HG03469 (cell line): Measurements from ENCODE around the gene CBLB.

ENCODE experiments used
- ATAC-seq: cut with Tn5 transposase; IDR thresholded peaks from one replicate; pipeline ENCODE4 v1.9.1; 2021; ENCODE audit warnings: mild to moderate bottlenecking, moderate library complexity, moderate number of reproducible peaks; ENCODE audit not compliant: unreplicated experiment

CBLB gene

DNA sequence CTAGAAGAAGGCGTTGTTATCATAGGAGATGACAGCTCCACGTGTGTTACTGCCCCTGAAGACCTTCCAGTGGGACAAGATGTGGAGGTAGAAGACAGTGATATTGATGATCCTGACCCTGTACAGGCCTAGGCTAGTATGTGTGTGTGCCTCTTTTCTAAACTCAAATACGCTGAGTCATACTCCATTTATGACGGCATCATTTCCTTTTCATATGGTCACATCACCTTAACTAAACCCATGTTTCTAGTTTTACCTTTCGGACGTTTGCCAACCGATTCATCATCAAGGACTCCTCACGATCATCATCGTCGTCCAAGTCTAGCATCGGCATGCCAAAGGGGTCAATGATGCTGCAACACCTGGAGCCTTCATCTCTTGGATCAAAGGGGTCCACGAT lies 149.0 kb downstream of the CBLB start:
- no peak for ATAC-seq

GRCh38 chr3:105715372-105715771 lies 153.4 kb downstream of the CBLB start:
- no peak for ATAC-seq

DNA sequence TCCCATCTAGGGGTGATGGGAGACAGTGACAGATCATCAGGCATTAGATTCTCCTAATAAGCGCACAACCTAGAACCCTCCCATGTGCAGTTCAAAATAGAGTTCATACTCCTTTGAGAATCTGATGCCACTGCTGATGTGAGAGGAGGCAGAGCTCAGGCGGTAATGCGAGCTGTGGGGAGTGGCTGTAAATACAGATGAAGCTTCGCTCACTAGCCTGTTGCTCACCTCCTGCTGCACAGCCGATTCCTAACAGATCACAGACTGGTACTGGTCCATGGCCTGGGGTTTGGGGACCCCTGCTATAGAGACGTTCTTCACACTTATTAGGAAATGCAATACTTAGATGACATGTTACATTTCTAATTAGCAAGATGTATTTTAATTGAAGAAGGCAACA lies 154.4 kb downstream of the CBLB start:
- no peak for ATAC-seq

DNA sequence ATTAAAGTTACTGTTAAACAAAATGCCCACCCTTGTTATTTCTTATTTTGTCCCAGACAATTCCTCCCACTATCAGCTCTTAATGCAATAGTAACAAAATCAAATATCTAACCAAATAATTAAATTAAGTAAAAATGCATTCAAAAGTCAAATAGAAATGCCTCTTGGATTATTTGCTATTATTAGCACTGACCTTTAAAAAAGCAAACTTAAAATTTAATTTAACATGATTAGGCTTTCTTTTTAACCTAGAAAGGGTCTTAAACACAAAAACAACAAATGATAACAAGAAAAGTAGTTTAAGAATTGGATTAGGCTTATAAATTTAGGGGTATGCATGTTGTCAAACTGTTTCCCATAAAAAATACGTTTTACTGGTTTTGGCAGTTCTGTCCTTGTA lies 159.8 kb downstream of the CBLB start:
- no peak for ATAC-seq

GRCh38 chr3:105707009-105707408 lies 161.8 kb downstream of the CBLB start:
- no peak for ATAC-seq

DNA sequence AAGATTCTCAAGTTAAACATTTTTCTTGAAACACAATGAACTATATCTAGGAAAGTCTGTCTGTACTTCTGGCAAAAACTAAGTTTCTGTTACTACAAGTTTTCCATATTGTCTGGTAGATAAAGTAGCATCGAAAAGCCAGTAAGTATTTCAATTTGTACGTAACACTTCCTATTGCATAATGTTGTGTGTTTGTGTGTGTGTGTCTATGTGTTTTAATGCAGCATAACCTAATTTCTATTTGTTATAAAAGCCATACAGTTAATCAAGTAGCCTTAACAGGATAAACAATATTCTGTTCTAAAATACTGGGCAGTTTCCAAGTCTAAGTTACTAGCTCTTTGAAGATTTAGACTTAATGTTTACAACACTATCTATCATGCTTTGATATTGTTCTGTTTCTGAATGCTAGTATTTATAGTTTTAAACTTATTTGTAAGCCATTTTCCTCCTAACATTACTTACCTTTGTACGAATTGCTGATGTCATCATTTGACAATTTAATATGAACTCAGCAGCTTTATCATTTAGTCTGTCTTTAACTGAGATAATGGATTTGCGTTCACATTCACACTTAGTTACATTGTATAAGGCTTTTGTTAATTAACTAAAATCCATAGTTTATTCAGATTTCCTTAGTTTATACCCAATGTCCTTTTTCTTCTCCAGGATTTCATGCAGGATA lies 163.9 kb downstream of the CBLB start:
- no peak for ATAC-seq

DNA sequence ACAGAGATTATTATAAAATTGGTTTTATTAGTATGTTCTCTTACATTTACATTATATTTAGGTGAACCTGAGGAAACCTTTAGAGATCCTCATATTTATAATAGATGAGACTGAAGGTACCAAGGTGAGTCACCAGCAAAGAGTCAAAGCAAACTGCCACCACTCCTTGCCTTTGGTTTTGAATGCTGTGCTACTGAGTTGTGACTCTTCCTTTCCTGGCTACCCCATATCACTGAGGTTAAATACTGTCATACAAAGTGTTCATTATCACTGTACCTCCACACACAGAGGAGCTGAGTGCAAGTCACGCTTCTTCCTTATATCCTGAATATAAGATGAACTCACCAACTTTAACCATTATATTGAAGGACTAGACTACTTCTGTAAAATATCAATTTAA lies 168.2 kb downstream of the CBLB start:
- no peak for ATAC-seq

GRCh38 chr3:105691633-105692032 lies 177.2 kb downstream of the CBLB start:
- ATAC-seq, result no peak

DNA sequence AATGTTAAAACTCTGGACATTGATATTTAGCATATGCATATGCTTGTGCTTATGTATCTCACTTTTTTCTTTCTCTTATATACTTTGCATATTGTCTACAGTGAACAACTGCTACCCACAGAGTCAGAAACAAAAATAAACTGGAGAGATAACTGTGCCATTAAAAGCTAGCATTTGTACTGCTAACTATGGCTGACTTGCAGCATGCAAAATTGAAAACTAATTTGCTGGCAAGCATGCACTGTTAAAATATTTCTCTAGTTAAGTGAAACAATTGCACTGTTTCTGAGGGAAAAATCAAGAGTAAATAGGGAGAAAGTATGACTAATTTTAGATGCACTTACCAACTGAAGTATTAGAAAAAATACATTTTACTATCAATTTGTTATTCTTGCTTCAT lies 177.8 kb downstream of the CBLB start:
- ATAC-seq, result no peak

GRCh38 chr3:105688821-105689220 lies 180.0 kb downstream of the CBLB start:
- no peak for ATAC-seq

GRCh38 chr3:105686278-105686897 lies 182.4 kb downstream of the CBLB start:
- no peak for ATAC-seq

DNA sequence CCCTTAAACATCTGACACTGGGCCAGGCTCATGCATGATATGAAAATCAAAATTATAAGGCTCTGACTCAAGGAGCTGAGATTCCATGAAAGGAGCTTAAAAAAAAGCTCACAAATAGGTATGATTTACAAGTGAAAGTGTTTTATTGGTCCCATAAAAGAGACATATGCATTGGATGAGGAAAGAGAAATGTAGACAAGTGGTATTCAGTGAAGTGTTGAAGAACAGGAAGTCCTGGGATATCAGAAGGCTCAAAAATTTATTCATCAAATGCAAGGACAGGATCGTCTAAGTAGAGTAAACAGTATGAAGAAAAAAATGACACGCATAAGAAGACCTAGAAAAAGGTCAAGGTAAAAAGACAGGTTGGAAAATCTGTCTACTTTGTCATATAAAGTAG lies 188.9 kb downstream of the CBLB start:
- ATAC-seq, result no peak

DNA sequence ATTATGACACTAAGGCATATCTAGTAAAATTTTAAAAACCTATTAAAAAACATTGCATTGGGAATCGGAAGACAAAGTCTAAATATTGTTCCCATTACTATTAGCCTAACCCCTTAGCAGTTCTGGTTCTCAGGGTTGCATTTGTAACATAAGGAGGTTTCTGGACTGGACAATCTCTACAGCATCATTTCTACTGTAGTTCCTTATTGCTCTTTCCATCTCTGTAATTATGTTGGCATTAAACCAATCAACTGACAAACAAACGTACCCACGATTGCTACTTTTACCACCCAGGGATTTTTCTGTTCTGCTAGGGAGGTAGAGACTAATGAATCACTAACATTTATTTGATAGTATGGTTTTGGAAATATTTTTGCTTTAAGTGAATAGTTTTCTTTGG lies 190.8 kb downstream of the CBLB start:
- ATAC-seq, result no peak

DNA sequence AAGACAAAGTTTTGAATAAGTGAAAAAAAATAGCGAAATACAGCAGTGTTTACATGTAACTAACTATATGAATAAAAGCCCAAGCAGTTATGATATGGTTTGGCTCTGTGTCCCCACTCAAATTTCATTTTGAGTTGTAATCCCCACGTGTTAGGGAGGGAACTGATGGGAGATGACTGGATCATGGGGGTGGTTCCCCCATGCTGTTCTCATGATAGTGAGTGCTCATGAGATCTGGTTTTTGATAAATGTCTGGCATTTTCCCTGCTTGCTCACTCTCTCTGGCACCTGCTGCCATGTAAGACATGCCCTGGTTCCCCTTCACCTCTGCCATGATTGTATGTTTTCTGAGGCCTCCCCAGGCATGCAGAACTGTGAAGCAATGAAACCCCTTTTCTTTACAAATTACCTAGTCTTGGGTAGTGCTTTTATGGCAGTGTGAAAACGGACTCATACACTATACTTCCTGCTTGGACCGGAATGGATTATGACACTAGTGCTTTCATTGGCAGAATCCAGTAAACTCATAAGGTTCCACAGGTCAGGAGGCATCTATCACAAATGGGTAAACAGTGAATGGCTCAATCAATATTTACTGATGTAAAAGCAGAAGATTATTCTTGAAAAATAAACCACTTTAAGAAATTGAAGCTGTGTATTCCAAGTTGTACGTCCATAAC lies 192.1 kb downstream of the CBLB start:
- ATAC-seq, result no peak

- ATAC-seq, result no peak
Measured at GRCh38 chr3:105674437-105675065, 194.3 kb downstream of the CBLB start.

DNA sequence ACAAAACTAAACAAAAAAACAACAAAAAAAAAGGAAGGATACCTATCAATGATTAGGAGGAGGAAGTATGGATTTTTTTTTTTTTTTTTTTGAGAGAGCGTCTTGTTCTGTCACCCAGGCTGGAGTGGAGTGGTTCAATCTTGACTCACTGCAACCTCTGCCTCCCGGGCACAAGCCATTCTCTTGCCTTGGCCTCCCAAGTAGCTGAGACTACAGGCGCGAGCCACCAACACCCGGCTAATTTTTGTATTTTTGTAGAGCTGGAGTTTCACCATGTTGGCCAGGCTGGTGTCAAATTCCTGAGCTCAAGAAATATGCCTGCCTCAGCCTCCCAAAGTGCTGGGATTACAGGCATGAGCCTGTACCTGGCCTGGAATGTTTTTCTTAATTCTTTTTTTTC lies 195.8 kb downstream of the CBLB start:
- no peak for ATAC-seq

DNA sequence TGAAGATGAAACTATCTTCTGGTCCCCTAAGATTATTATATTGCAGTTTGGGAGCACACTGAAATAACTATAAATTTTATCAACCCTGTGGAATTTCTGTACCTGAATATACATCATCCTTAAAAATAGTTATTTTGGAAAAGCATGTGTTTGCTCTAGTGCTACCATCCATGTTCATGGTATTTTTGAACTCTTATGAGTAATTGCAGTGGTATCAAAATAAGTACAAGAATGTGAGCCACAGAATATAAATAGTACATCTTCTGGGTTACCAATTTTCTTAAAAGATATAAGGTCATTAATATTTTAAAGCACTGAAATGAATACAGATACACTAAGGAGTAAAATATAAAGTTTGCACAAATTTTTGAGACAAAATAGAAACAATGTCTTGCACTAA lies 206.5 kb downstream of the CBLB start:
- ATAC-seq, result no peak

GRCh38 chr3:105661461-105661860 lies 207.4 kb downstream of the CBLB start:
- no peak for ATAC-seq

DNA sequence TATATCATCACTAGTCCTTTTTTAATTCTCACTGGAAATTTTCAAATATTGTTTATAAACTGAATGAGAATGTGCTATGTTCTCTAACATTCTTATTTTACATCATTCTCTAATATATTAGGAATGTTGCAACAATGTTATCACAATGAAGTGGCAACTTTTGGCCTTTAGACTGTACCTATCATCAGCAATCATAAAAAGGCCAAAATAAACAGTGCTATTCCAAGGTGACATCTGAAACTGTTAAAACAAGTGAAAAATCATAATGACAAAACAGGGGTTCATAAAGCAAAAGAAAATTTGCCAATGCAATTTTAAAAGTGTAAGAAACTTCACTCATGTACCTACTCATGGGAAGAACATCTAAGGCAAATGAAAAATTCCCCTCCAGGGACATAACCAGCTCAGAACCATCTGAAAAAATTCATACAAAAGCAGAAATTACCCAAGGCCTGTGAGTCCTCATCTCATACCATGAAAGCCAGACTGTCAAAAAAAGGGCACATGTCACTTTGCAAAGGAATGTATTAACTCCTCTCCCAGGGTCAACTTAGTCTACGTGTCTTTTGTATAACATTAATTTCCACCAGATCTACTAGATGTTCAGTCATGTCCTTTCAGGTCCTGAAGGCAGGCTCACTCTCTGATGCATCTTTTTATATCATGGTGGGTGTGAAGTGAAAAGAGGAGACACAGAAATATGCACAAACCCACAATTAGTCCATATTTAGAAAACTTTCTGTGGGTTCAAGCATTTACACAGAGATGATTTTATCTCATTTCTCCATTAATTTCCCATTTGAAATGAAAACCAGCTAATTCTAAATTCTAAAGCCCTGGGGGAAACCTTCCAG lies 211.9 kb downstream of the CBLB start:
- no peak for ATAC-seq

DNA sequence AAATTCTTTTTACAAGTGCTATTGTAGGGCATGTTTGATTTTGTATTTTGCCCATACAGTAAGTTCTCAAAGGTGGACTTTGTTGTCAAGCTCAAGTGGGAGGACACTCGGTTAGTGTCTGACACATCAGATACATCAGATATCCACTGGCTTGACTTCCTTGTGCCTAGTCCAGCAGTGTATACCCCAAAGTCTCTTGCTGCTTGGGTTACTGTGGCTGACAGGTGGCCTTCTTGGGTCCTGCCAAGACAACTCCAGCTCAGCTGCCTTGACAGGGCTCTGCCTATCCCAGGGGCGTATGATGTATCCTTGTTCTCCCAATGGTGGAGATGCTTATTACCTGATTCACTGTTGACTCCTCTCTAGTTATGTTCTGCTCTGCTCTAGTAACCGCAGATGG lies 214.9 kb downstream of the CBLB start:
- ATAC-seq, result no peak

- no peak for ATAC-seq
Measured at GRCh38 chr3:105653166-105653565, 215.6 kb downstream of the CBLB start.
